Activated CD8-positive, alpha-beta T cell treated with anti-CD3 and anti-CD28 coated beads for 36 hours (primary cell): ENCODE data around the gene PFN4. TPM values are rescaled to one million over a fixed set of nuclear protein-coding genes. Genes with fewer than 3 reads are reported as not detected.

Experiments
- ATAC-seq: fragments of 200-7000 bp; cut with Tn5 transposase; one replicate; pipeline ENCODE4 v1.10.0; 2021; ENCODE audit warnings: mild to moderate bottlenecking, moderate library complexity
- CTCF ChIA-PET: fragments of 350-600 bp; sonication (Branson Sonifier 250); formaldehyde crosslinking; loops from one replicate; lab custom pipeline; 2021; ENCODE audit warnings: antibody characterized with exemption; lab: Charles Lee
- POLR2A ChIA-PET: fragments of 350-600 bp; sonication (Branson Sonifier 250); formaldehyde crosslinking; loops from one replicate; lab custom pipeline; 2021; ENCODE audit warnings: antibody characterized with exemption; lab: Charles Lee
- DNase-seq: peaks from one replicate; pipeline ENCODE4 v3.0.0-alpha.2; 2020
- H3K27ac Mint-ChIP-seq: one replicate; pipeline ENCODE4 v1.8.0; 2021; ENCODE audit warnings: mild to moderate bottlenecking, mixed read lengths
- H3K27me3 Mint-ChIP-seq: one replicate; pipeline ENCODE4 v1.8.0; 2021; ENCODE audit warnings: mixed read lengths
- H3K36me3 Mint-ChIP-seq: one replicate; pipeline ENCODE4 v1.8.0; 2021; ENCODE audit warnings: low read depth, mixed read lengths
- H3K4me1 Mint-ChIP-seq: one replicate; pipeline ENCODE4 v1.8.0; 2021; ENCODE audit warnings: low read depth, mixed read lengths
- H3K4me3 Mint-ChIP-seq: one replicate; pipeline ENCODE4 v1.8.0; 2021; ENCODE audit warnings: mild to moderate bottlenecking, moderate library complexity, mixed read lengths
- H3K9me3 Mint-ChIP-seq: one replicate; pipeline ENCODE4 v1.8.0; 2021; ENCODE audit warnings: mixed read lengths
- CTCF ChIP-seq: fragments of 200-600 bp; IDR thresholded peaks from one replicate; pipeline ENCODE4 v1.8.0; 2022; ENCODE audit warnings: antibody characterized with exemption, mild to moderate bottlenecking
- intact Hi-C: fragments of 100-400 bp; cut with micrococcal nuclease; formaldehyde crosslinking; loops from one replicate; pipeline ENCODE4 v1.10.0; 2022
- total RNA-seq, 2 experiments: library from RNA; stranded (reverse); gene quantifications; one replicate each; pipeline ENCODE4 v1.2.3, GENCODE V29; 2021

Gene PFN4
- total RNA-seq, 2 experiments from 2014 or later = not detected

DNA sequence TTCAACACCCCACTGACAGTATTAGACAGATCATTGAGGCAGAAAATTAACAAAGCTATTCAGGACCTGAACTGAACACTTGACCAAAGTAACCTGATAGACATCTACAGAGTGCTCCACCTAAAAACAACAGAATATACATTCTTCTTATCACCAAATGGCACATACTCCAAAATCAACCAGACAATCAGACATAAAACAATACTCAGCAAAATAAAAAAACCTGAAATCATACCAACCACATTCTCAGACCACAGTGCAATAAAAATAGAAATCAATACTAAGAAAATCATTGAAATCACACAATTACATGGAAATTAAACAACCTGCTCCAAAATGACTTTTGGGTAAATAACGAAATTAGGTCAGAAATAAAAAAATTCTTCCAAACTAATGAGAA lies 15.8 kb downstream of the PFN4 start:
- CTCF ChIA-PET = interaction anchor here (2.2 kb wide), 1 partner anchor 23 kb away, joined by 8 read pairs; the partner anchor contains the start of gene TP53I3
- Mint-ChIP-seq H3K27me3 (no peaks in the 10 kb centered on the region), H3K36me3 (peaks cover 2% of the 10 kb centered on the region), H3K4me1 (no peaks in the 10 kb centered on the region), H3K27ac (no peak overlapping the region), H3K4me3 (no peak overlapping the region), H3K9me3 (peaks cover 21% of the 10 kb centered on the region)
- DNase-seq (no peak), ATAC-seq (no peak)
- POLR2A ChIA-PET = interaction anchor here (0.6 kb wide), 1 partner anchor 275 kb away, joined by 3 read pairs; no protein-coding TSS in a partner anchor
- intact Hi-C loops = no loop called here
- TF ChIP-seq CTCF = no peak

GRCh38 chr2:24106786-24107185 lies 16.3 kb downstream of the PFN4 start:
- H3K9me3 Mint-ChIP-seq = peaks cover 21% of the 10 kb centered on the region
- ChIA-PET CTCF (interaction anchor here (0.6 to 2.2 kb wide), 2 partner anchors 14 to 23 kb away, joined by 4 to 8 read pairs; partner anchors contain the start of gene TP53I3), POLR2A (no interaction called here)
- no peaks in the 10 kb centered on the region for H3K27me3 Mint-ChIP-seq
- peaks cover 3% of the 10 kb centered on the region for H3K36me3 Mint-ChIP-seq
- no peak for TF ChIP-seq CTCF
- ATAC-seq (no peak), DNase-seq (no peak)
- no peak overlapping the region for H3K4me3 Mint-ChIP-seq
- no peak overlapping the region for H3K27ac Mint-ChIP-seq
- intact Hi-C loops = no loop called here
- no peaks in the 10 kb centered on the region for H3K4me1 Mint-ChIP-seq

DNA sequence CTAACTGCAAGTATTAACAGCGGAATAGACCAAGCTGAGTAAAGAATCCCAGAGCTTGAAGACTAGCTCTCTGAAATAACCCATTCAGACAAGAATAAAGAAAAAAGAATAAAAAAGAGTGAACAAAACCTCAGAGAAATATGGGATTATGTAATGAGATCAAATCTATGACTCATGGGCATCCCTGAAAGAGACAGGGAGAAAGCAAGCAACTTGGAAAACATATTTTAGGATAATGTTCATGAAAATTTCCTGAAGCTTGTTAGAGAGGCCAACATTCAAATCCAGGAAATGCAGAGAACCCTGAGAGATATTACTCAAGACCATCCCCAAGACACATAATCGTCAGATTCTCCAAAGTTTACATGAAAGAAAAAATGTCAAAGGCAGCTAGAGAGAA lies 17.3 kb downstream of the PFN4 start:
- Mint-ChIP-seq H3K27ac (no peak overlapping the region), H3K9me3 (peaks cover 21% of the 10 kb centered on the region), H3K4me3 (no peak overlapping the region), H3K4me1 (no peaks in the 10 kb centered on the region), H3K36me3 (peaks cover 5% of the 10 kb centered on the region), H3K27me3 (no peaks in the 10 kb centered on the region)
- DNase-seq = no peak
- POLR2A ChIA-PET = no interaction called here
- intact Hi-C loops = no loop called here
- no peak for ATAC-seq
- no peak for TF ChIP-seq CTCF
- CTCF ChIA-PET = interaction anchor here (1.0 to 2.2 kb wide), 3 partner anchors 22 to 281 kb away, joined by 3 to 8 read pairs (median 4); partner anchors contain the start of gene TP53I3

DNA sequence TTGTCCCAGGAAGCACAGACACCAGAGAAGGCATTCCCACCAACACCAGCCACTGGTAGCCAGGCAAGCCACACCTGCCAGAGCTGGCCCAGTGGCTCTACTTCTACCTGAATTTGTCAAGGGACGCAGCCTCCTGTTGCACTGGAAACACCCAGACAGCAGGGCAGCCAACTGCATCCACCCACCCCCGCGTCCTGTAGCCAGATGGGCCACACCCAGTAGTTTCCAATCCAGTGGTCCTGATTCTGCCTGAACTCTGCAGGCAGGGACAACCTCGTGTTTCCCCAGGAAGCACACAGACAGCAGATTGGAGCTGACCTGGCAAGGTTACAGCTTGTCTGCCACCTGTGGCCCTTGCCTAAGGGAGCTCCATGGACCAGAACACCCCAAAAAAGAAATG lies 18.2 kb downstream of the PFN4 start:
- no peak for TF ChIP-seq CTCF
- Mint-ChIP-seq H3K36me3 (peaks cover 10% of the 10 kb centered on the region), H3K4me1 (no peaks in the 10 kb centered on the region), H3K27me3 (no peaks in the 10 kb centered on the region), H3K4me3 (no peak overlapping the region), H3K27ac (no peak overlapping the region), H3K9me3 (peaks cover 21% of the 10 kb centered on the region)
- ChIA-PET CTCF (no interaction called here), POLR2A (no interaction called here)
- intact Hi-C loops = no loop called here
- DNase-seq (no peak), ATAC-seq (no peak)

- CTCF ChIA-PET = interaction anchor here (1.4 kb wide), 1 partner anchor 20 kb away, joined by 10 read pairs; the partner anchor contains the start of gene TP53I3
These were observed 19.0 kb downstream of the PFN4 start for GRCh38 chr2:24104110-24104650.

More at GRCh38 chr2:24104110-24104650, 19.0 kb downstream of the PFN4 start:
- Mint-ChIP-seq H3K36me3 (peaks cover 13% of the 10 kb centered on the region), H3K4me1 (no peaks in the 10 kb centered on the region), H3K27ac (no peak overlapping the region), H3K4me3 (no peak overlapping the region), H3K27me3 (no peaks in the 10 kb centered on the region), H3K9me3 (peaks cover 21% of the 10 kb centered on the region)
- ATAC-seq (no peak), DNase-seq (no peak)
- POLR2A ChIA-PET = no interaction called here
- no peak for TF ChIP-seq CTCF
- intact Hi-C loops = no loop called here
